ENCODE data around the gene PRUNE1.

DNA sequence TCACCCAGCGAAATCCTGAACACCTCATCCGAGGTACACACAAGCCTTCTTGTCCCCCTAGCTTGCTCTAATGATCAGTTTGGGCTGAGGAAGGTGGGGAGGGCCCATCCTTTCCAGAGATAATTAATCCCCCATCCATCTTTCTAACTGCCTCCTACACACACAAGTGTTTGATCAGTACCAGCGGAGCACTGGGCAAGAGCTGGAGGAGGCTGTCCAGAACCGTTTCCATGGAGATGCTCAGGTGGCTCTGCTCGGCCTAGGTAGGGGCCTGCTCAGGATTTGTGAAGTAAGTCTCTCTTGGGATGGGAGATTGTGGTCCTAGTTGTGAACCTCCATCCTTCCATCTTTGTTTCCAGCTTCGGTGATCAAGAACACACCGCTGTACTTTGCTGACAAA lies 20.3 kb upstream of the PRUNE1 start:
- TF ChIP-seq, protein P1, sequence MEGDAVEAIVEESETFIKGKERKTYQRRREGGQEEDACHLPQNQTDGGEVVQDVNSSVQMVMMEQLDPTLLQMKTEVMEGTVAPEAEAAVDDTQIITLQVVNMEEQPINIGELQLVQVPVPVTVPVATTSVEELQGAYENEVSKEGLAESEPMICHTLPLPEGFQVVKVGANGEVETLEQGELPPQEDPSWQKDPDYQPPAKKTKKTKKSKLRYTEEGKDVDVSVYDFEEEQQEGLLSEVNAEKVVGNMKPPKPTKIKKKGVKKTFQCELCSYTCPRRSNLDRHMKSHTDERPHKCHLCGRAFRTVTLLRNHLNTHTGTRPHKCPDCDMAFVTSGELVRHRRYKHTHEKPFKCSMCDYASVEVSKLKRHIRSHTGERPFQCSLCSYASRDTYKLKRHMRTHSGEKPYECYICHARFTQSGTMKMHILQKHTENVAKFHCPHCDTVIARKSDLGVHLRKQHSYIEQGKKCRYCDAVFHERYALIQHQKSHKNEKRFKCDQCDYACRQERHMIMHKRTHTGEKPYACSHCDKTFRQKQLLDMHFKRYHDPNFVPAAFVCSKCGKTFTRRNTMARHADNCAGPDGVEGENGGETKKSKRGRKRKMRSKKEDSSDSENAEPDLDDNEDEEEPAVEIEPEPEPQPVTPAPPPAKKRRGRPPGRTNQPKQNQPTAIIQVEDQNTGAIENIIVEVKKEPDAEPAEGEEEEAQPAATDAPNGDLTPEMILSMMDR (IDR thresholded peaks at IDR 0.05) = no peak
- TF ChIP-seq POLR2A (IDR thresholded peaks at IDR 0.05) = no peak
